ENCODE measurements around the gene CCDC192. TPM values are rescaled to one million over a fixed set of nuclear protein-coding genes. Genes with fewer than 3 reads are reported as not detected.

The CCDC192 gene
- total and polyA plus RNA-seq, 4 donors: not detected

DNA sequence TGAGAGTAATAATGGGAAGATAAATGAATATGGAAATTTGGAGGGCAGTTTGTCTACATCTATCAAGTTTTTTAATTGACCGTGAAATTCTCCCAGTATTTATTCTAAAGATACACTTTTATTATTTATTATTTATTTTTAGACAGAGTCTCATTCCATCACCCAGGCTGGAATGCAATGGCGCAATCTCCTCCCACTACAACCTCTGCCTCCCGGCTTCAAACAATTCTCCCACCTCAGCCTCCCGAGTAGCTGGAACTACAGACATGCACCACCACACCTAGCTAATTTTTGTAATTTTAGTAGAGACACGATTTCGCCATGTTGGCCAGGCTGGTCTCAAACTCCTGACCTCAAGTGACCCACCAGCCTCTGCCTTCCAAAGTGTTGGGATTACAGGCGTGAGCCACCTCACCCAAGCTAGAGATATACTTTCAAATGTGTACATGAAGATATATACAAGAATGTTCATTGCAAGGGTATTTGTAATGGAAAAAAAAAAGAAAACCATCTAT is 282.7 kb downstream of the CCDC192 start:
- Histone ChIP-seq H3K27me3 (ENCODE audit: control insufficient read depth in 1 of 2, insufficient read depth in 2 of 2, low read length in 1 of 2) (no peaks in the 10 kb centered on the region), H3K27ac (ENCODE audit: low read depth in 1 of 2, low read length in 2 of 2) (no peak overlapping the region), H3K36me3 (ENCODE audit: control insufficient read depth in 1 of 2, insufficient read depth in 2 of 2, low read length in 1 of 2) (no peaks in the 10 kb centered on the region), H3K4me1 (ENCODE audit: control insufficient read depth in 1 of 2, insufficient read depth in 2 of 2, low read length in 2 of 2) (peaks cover 0 to 2% of the 10 kb centered on the region in 2 donors), H3K4me3 (ENCODE audit: low read length in 2 of 2) (no peak overlapping the region), H3K9me3 (ENCODE audit: control insufficient read depth, low read length) (no peaks in the 10 kb centered on the region)
- intact Hi-C loops (cut with DNase I): no loop called here
- no peak for DNase-seq
- ATAC-seq (ENCODE audit: low FRiP score): no peak
- 83 to 93% methylated on average over 7 of the region's 7 CpGs for WGBS, 2 donors

DNA sequence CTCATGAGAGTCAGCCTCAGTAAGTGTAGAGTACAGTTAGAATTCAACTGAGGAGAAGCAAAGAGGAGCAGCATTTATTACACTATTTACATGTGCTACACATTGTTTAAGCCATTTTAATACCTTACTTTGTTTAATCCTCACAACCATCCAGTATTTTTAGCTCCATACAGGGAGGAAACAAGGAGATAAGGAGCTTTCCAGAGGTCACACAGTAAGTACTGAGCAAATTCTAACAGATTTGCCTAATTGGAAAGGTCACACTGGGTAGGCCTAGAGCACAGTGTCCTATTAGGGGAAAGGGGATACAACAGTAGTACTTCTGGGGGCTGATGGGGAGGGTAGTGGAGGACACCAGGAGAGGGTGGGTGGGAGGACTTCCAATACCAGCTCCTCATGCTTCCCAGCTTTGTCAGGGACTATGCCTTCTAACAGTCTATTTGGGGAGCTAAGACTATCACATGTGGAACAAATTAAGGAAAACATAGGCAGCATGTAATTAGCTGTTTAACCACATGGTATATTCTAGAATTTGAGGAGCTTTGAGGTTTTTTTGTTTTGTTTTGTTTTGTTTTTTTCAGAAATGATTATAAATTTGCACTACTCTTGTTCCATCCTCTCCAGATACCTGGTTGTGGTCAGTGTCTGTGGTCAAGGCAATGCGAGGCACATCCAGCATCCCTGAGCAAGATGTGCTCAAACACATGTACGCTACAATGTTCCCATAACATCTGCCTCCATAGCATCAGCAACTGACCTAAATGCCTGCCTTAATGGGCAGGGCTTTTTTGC is 284.4 kb downstream of the CCDC192 start:
- no peak overlapping the region for H3K27ac ChIP-seq (ENCODE audit: low read depth in 1 of 2, low read length in 2 of 2)
- WGBS, 2 donors: 96 to 98% methylated on average over 2 of the region's 2 CpGs
- no peaks in the 10 kb centered on the region for H3K36me3 ChIP-seq (ENCODE audit: control insufficient read depth in 1 of 2, insufficient read depth in 2 of 2, low read length in 1 of 2)
- no peaks in the 10 kb centered on the region for H3K27me3 ChIP-seq (ENCODE audit: control insufficient read depth in 1 of 2, insufficient read depth in 2 of 2, low read length in 1 of 2)
- intact Hi-C loops (cut with DNase I): no loop called here
- peaks cover 0 to 2% of the 10 kb centered on the region in 2 donors for H3K4me1 ChIP-seq (ENCODE audit: control insufficient read depth in 1 of 2, insufficient read depth in 2 of 2, low read length in 2 of 2)
- no peaks in the 10 kb centered on the region for H3K9me3 ChIP-seq (ENCODE audit: control insufficient read depth, low read length)
- no peak for ATAC-seq (ENCODE audit: low FRiP score)
- DNase-seq: no peak
- no peak overlapping the region for H3K4me3 ChIP-seq (ENCODE audit: low read length in 2 of 2)

DNA sequence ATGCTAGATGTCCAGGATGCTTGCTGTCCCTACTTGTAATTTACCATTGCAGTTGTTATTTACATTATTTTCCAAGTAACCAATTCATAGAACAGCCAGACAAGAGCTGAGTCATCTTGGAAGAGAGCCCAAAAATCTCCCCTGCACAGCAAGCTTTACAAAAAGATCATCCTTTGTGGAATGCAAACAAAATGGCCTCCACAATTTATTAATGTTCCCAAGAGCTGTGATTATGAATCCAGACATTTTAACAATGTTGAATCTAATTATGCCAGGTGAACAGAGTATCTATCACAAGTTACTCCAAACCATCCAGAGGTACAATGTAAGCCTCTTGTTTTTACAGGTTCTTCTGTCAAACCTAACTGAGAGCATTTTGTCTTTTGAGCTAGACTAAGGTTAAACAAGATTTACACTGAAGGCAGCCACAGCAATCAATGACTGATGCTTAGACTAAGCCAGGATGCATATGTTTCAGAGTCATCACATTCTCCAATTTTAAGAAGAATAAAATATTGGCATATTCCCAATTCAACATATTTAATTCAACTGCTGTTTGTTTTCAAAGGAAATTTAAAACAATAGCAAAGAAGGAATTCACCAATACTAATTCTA is 285.1 kb downstream of the CCDC192 start:
- Histone ChIP-seq H3K27ac (ENCODE audit: low read depth in 1 of 2, low read length in 2 of 2) (no peak overlapping the region), H3K9me3 (ENCODE audit: control insufficient read depth, low read length) (no peaks in the 10 kb centered on the region), H3K4me3 (ENCODE audit: low read length in 2 of 2) (no peak overlapping the region), H3K27me3 (ENCODE audit: control insufficient read depth in 1 of 2, insufficient read depth in 2 of 2, low read length in 1 of 2) (no peaks in the 10 kb centered on the region), H3K4me1 (ENCODE audit: control insufficient read depth in 1 of 2, insufficient read depth in 2 of 2, low read length in 2 of 2) (peaks cover 0 to 2% of the 10 kb centered on the region in 2 donors), H3K36me3 (ENCODE audit: control insufficient read depth in 1 of 2, insufficient read depth in 2 of 2, low read length in 1 of 2) (no peaks in the 10 kb centered on the region)
- intact Hi-C loops (cut with DNase I): no loop called here
- ATAC-seq (ENCODE audit: low FRiP score) (no peak), DNase-seq (no peak)

Other genes with a start within 250 kb of the CCDC192 start
- gene PRRC1, start 185.8 kb upstream of the CCDC192 start, total RNA-seq: 10 to 100 TPM; 46.2 to 47.9 TPM
- 10 to 100 TPM; 17.7 to 19.8 TPM for gene PRRC1, start 185.8 kb upstream of the CCDC192 start, polyA plus RNA-seq
- gene CTXN3, start 54.3 kb upstream of the CCDC192 start, total RNA-seq: not detected
- gene CTXN3, start 54.3 kb upstream of the CCDC192 start, polyA plus RNA-seq: not detected